ENCODE measurements around the gene SLC9A9.

DNA sequence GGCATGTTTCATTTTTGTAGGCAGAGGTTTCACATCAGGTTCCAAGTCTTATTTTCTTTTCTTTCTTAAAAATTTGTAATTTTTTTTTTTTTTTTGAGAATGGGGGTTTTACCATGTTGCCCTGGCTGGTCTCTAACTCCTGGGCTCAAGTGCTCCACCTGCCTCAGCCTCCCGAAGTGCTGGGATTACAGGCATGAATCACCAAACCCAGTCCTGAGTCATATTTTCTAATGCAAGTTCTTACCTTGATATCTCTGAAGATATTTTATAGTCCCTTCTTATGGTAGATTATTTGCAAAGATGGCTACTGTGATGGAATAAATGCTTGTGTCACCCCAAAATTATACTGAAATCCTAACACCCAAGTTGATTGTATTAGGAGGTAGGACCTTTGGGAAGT lies 63.8 kb downstream of the SLC9A9 start:
- TF ChIP-seq, protein P1, sequence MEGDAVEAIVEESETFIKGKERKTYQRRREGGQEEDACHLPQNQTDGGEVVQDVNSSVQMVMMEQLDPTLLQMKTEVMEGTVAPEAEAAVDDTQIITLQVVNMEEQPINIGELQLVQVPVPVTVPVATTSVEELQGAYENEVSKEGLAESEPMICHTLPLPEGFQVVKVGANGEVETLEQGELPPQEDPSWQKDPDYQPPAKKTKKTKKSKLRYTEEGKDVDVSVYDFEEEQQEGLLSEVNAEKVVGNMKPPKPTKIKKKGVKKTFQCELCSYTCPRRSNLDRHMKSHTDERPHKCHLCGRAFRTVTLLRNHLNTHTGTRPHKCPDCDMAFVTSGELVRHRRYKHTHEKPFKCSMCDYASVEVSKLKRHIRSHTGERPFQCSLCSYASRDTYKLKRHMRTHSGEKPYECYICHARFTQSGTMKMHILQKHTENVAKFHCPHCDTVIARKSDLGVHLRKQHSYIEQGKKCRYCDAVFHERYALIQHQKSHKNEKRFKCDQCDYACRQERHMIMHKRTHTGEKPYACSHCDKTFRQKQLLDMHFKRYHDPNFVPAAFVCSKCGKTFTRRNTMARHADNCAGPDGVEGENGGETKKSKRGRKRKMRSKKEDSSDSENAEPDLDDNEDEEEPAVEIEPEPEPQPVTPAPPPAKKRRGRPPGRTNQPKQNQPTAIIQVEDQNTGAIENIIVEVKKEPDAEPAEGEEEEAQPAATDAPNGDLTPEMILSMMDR (IDR thresholded peaks at IDR 0.05 in 2 of 3, conservative IDR thresholded peaks at IDR 0.05 in 1 of 3; ENCODE audit: insufficient read depth in 2 of 3, low read depth in 1 of 3, low read length in 3 of 3) = no peak
- no peak for TF ChIP-seq BACH1 (tag; IDR thresholded peaks at IDR 0.05)
- TF ChIP-seq ZBED1 (IDR thresholded peaks at IDR 0.05) = no peak
- no peak for TF ChIP-seq SIN3A (IDR thresholded peaks at IDR 0.05; ENCODE audit: borderline replicate concordance in 2 of 2, control insufficient read depth in 1 of 2, low read depth in 2 of 2, low read length in 2 of 2)
